ENCODE data around the gene FBXW7.

Gene FBXW7

GRCh38 chr4:152424977-152425376 lies 110.9 kb downstream of the FBXW7 start:
- no peak for TF ChIP-seq ZFP30 (CRISPR knock-in tag; IDR thresholded peaks at IDR 0.05)
- TF ChIP-seq ZNF8 (CRISPR knock-in tag; IDR thresholded peaks at IDR 0.05): no peak
- no peak for TF ChIP-seq PATZ1 (CRISPR knock-in tag; IDR thresholded peaks at IDR 0.05; ENCODE audit: borderline replicate concordance)
- no peak for TF ChIP-seq POU6F1 (CRISPR knock-in tag; IDR thresholded peaks at IDR 0.05; ENCODE audit: borderline replicate concordance, low read depth)
- no peak for TF ChIP-seq ESRRG (CRISPR knock-in tag; IDR thresholded peaks at IDR 0.05)
- no peak for TF ChIP-seq ZNF70 (CRISPR knock-in tag; IDR thresholded peaks at IDR 0.05)
- no peak for TF ChIP-seq ARNTL (CRISPR knock-in tag; IDR thresholded peaks at IDR 0.05; ENCODE audit: borderline replicate concordance, low read depth)
- no peak for TF ChIP-seq BACH2 (CRISPR knock-in tag; IDR thresholded peaks at IDR 0.05; ENCODE audit: borderline replicate concordance)
- no peak for TF ChIP-seq OSR1 (CRISPR knock-in tag; IDR thresholded peaks at IDR 0.05)
- no peak for TF ChIP-seq RARB (CRISPR knock-in tag; IDR thresholded peaks at IDR 0.05)
- no peak for TF ChIP-seq TSHZ2 (CRISPR knock-in tag; IDR thresholded peaks at IDR 0.05)
- no peak for TF ChIP-seq GLIS3 (CRISPR knock-in tag; IDR thresholded peaks at IDR 0.05)
- no peak for TF ChIP-seq TCF4 (CRISPR knock-in tag; IDR thresholded peaks at IDR 0.05; ENCODE audit: borderline replicate concordance)
- TF ChIP-seq ZFP3 (CRISPR knock-in tag; IDR thresholded peaks at IDR 0.05): no peak
- no peak for TF ChIP-seq ISL1 (CRISPR knock-in tag; IDR thresholded peaks at IDR 0.05)
- TF ChIP-seq PPARA (CRISPR knock-in tag; IDR thresholded peaks at IDR 0.05; ENCODE audit: borderline replicate concordance): no peak
- TF ChIP-seq SNAI2 (CRISPR knock-in tag; IDR thresholded peaks at IDR 0.05): no peak
- no peak for TF ChIP-seq ZC3H10 (CRISPR knock-in tag; IDR thresholded peaks at IDR 0.05)
- TF ChIP-seq TOX (CRISPR knock-in tag; IDR thresholded peaks at IDR 0.05; ENCODE audit: borderline replicate concordance): no peak
- ATAC-seq: no peak

GRCh38 chr4:152424396-152424795 lies 111.5 kb downstream of the FBXW7 start:
- no peak for ATAC-seq
- TF ChIP-seq ZC3H10 (CRISPR knock-in tag; IDR thresholded peaks at IDR 0.05) (no peak), ISL1 (CRISPR knock-in tag; IDR thresholded peaks at IDR 0.05) (no peak), CSRNP3 (CRISPR knock-in tag; IDR thresholded peaks at IDR 0.05) (no peak), PATZ1 (CRISPR knock-in tag; IDR thresholded peaks at IDR 0.05; ENCODE audit: borderline replicate concordance) (no peak), CREB5 (CRISPR knock-in tag; IDR thresholded peaks at IDR 0.05; ENCODE audit: low read depth) (no peak), CSDC2 (CRISPR knock-in tag; IDR thresholded peaks at IDR 0.05) (no peak), ZNF8 (CRISPR knock-in tag; IDR thresholded peaks at IDR 0.05) (no peak), SNAI2 (CRISPR knock-in tag; IDR thresholded peaks at IDR 0.05) (no peak), TCF4 (CRISPR knock-in tag; IDR thresholded peaks at IDR 0.05; ENCODE audit: borderline replicate concordance) (no peak)
